Measurements from ENCODE around the gene DERL3.

DERL3 gene

DNA sequence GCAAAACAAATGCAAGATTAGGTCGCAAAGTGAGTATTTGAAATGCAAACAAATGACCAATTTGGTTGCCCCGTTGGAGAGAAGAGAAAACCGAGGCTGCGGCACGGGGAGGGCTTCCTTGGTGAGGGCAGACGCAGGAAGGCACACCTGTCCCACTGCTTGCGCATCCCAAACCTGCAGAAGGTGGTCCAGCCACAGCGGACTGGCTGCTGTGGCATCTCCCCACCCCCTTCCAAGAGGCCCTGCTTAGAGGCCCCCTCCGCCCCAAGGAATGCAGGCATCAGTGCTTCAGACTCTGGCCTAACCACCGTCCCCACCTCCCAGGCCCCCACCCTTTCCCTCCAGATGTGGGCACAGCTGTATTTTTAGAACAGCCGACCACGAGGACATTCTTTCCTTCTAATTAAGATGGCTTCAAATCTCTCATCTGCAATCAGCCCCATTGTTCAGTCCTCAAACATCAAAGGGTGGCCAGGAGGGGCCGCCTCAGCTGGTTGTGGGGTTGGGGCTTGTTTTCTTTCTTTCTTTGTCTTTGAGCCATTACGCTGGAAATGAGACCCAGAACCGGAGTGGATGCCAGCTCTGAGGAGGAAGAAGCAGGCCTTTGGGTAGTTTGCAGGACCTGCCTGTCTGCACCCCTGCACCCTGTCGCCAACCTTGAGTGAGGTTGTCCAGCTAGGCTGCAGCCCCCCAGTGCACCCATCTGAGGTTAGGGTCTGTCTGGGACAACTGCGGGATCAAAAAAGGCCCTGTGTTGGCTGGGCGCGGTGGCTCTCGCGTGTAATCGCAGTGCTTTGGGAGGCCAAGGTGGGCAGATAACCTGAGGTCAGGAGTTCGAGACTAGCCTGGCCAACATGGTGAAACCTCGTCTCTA lies 9.4 kb upstream of the DERL3 start:
- no peak overlapping the region for H3K4me3 ChIP-seq (ENCODE audit: low read depth, low read length)
- TF ChIP-seq, protein P1, sequence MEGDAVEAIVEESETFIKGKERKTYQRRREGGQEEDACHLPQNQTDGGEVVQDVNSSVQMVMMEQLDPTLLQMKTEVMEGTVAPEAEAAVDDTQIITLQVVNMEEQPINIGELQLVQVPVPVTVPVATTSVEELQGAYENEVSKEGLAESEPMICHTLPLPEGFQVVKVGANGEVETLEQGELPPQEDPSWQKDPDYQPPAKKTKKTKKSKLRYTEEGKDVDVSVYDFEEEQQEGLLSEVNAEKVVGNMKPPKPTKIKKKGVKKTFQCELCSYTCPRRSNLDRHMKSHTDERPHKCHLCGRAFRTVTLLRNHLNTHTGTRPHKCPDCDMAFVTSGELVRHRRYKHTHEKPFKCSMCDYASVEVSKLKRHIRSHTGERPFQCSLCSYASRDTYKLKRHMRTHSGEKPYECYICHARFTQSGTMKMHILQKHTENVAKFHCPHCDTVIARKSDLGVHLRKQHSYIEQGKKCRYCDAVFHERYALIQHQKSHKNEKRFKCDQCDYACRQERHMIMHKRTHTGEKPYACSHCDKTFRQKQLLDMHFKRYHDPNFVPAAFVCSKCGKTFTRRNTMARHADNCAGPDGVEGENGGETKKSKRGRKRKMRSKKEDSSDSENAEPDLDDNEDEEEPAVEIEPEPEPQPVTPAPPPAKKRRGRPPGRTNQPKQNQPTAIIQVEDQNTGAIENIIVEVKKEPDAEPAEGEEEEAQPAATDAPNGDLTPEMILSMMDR (IDR thresholded peaks at IDR 0.05; ENCODE audit: low read depth, low read length), result no peak
- no peaks in the 10 kb centered on the region for H3K36me3 ChIP-seq
- DNase-seq, result no peak
- peak overlapping the region; percentile 77; the same call in 1 of the 2 replicates for H3K27ac ChIP-seq
- no peaks in the 10 kb centered on the region for H3K27me3 ChIP-seq (ENCODE audit: insufficient read depth, low read depth, severe bottlenecking)
- H3K9me3 ChIP-seq (ENCODE audit: severe bottlenecking), result no peaks in the 10 kb centered on the region

DNA sequence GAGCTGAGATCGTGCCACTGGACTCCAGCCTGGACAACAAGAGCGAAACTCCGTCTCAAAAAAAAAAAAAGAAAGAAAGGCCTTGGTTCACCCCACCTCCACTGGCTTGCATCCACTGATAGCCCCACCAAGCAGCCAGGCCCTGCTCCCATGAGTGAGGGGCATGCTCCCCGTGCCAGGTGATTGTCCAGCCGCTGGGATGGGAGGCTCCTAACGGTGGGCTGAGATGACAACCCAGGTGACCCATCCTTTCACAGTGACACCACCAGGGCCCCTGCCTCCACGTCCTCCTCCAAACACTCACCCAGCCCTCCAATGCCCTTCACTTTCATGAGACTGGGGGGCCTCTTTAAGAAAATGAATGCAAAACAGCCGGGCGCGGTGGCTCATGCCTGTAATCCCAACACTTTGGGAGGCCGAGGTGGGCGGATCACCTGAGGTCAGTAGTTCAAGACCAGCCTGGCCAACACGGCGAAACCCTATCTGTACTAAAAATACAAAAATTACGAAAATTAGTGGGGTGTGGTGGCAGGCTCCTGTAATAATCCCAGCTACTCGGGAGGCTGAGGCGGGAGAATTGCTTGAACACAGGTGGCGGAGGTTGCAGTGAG lies 8.6 kb upstream of the DERL3 start:
- H3K36me3 ChIP-seq, result no peaks in the 10 kb centered on the region
- no peaks in the 10 kb centered on the region for H3K9me3 ChIP-seq (ENCODE audit: severe bottlenecking)
- DNase-seq, result no peak
- H3K27ac ChIP-seq, result peak overlapping the region; percentile 98
- no peak overlapping the region for H3K4me3 ChIP-seq (ENCODE audit: low read depth, low read length)
- TF ChIP-seq, protein P1 (IDR thresholded peaks at IDR 0.05; ENCODE audit: low read depth, low read length), result no peak
- no peaks in the 10 kb centered on the region for H3K27me3 ChIP-seq (ENCODE audit: insufficient read depth, low read depth, severe bottlenecking)

DNA sequence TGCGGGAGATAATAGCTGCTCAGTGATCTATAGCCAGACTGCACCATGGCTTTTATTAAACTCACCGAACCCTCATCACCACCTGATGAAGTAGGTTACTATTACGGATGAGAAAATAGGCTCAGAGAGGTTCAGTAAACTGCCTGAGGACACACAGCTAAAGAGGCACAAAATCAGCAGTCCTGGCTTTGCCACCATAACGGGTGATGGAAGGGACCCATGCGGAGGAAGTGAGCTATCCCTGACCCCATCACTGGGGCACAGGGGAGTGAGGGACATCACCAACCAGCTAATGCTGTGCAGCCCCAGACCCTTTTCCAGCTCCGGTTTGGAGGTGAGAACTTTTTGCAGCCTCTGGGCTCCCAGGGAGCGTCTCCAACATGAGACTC lies 7.3 kb upstream of the DERL3 start:
- Histone ChIP-seq H3K9me3 (ENCODE audit: severe bottlenecking) (no peaks in the 10 kb centered on the region), H3K27ac (peak overlapping the region; percentile 98), H3K27me3 (ENCODE audit: insufficient read depth, low read depth, severe bottlenecking) (no peaks in the 10 kb centered on the region), H3K4me3 (ENCODE audit: low read depth, low read length) (no peak overlapping the region), H3K36me3 (no peaks in the 10 kb centered on the region)
- TF ChIP-seq, protein P1 (IDR thresholded peaks at IDR 0.05; ENCODE audit: low read depth, low read length), result no peak
- DNase-seq, result no peak

DNA sequence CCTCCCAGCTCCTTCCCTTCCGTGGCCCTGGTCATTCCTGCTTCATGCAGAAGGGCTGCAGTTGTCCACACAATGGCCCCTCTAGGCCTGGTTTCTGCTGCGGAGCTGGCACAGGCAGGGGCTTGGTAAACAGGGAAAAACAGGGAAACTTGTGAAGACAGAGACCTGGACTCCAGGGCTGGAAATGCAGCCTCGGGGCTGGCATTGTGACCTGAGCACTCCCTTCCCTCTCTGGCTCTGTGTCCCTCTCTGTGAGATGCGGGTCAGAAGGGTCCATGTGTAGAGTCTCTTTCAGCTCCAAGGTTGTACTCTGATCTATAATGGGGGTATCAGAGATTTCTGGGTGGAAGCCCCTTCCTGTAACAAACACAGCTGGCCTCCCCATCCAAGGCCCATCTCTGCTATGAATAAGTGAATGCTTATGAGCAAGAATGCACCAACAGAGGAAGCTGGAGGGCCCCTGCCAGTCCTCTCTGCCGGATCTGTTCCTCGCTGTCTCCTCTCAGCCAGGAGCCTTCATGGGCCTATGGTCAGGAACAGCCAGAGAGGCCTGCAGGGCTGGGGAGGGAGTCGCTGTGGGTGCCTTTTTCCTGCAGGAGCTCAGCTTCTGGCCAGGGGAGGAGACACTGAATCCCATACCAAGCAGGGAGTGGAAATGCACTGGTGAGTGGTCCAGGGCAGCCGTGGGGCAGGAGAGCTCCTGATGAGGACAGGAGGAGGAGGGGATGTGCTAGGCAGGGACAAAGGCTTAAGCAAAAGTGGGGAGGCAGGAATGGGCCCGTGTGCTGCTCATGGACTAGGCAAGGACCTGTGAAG lies 6.7 kb upstream of the DERL3 start:
- H3K4me3 ChIP-seq (ENCODE audit: low read depth, low read length), result no peak overlapping the region
- no peaks in the 10 kb centered on the region for H3K36me3 ChIP-seq
- H3K9me3 ChIP-seq (ENCODE audit: severe bottlenecking), result no peaks in the 10 kb centered on the region
- H3K27ac ChIP-seq, result peak overlapping the region; percentile 98
- TF ChIP-seq, protein P1 (IDR thresholded peaks at IDR 0.05; ENCODE audit: low read depth, low read length), result no peak
- no peaks in the 10 kb centered on the region for H3K27me3 ChIP-seq (ENCODE audit: insufficient read depth, low read depth, severe bottlenecking)
- DNase-seq, result peak; percentile 38

DNA sequence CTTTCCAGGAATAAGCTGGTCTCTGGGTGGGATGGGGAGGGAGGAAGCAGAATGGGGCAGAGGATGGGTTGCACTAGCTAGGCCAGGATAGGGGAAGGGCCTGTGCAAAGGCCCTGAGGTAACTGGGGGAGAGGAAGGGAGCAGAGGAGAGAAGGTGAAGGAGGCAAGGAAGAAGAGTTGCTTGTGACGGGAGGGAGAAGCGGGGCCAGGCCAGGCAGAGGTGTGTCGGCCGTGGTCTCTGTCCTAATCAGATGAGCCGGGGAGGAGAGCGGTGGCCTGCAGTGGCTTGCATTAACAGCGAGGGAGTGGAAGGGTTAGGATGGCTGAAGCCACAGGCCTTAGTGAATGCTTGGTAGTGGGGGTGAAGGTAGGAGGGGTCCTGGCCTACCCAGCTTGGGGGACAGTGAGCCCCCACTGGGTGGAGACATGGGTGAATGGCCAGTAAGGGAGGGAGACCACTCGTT lies 6.0 kb upstream of the DERL3 start:
- DNase-seq, result no peak
- H3K27me3 ChIP-seq (ENCODE audit: insufficient read depth, low read depth, severe bottlenecking), result no peaks in the 10 kb centered on the region
- TF ChIP-seq, protein P1 (IDR thresholded peaks at IDR 0.05; ENCODE audit: low read depth, low read length), result no peak
- H3K4me3 ChIP-seq (ENCODE audit: low read depth, low read length), result no peak overlapping the region
- H3K27ac ChIP-seq, result peak overlapping the region; percentile 98
- no peaks in the 10 kb centered on the region for H3K36me3 ChIP-seq
- H3K9me3 ChIP-seq (ENCODE audit: severe bottlenecking), result no peaks in the 10 kb centered on the region

All from WERI-Rb-1 (cell line).